NCI-H2081 (cell line): ENCODE results near the gene APOA4.

ENCODE experiments used
- DNase-seq, 2 experiments: peaks; one replicate each; lab custom pipeline; 2025; lab: John Stamatoyannopoulos, UW

APOA4 gene

GRCh38 chr11:116776522-116776984, 46.6 kb downstream of the APOA4 start:
- DNase-seq: no peak

GRCh38 chr11:116775975-116776374, 47.1 kb downstream of the APOA4 start:
- no peak for DNase-seq

- DNase-seq: no peak
Observed at GRCh38 chr11:116774661-116775060, 48.4 kb downstream of the APOA4 start.

- no peak for DNase-seq
Observed at GRCh38 chr11:116773203-116774097, 49.7 kb downstream of the APOA4 start.

GRCh38 chr11:116772443-116773202, 50.5 kb downstream of the APOA4 start, which contains the start of gene BUD13:
Gene BUD13, minus strand, starts transcription at chr11:116772987. Its CDS starts 23 bp downstream, at chr11:116772964.
- peak; percentile 89 to 96 for DNase-seq

GRCh38 chr11:116771935-116772334, 51.2 kb downstream of the APOA4 start:
- DNase-seq: peak in 1 of 2 experiments; percentile 26
